CD14-positive monocyte (primary cell): ENCODE data around the gene ADGB. TPM values are rescaled to one million over a fixed set of nuclear protein-coding genes. Genes with fewer than 3 reads are reported as not detected.

ENCODE experiments used
- DNase-seq, 3 donors: peaks; one replicate each; pipeline ENCODE4 v3.0.0-alpha.2; 2011 to 2022
- H2AFZ ChIP-seq: 2 replicates; pipeline ENCODE4 v1.6.0; 2012; ENCODE audit warnings: mild to moderate bottlenecking, low read depth, low read length, inconsistent platforms; ENCODE audit not compliant: insufficient read depth, poor library complexity, severe bottlenecking
- H3K27ac ChIP-seq, 2 donors: 1 replicate in 1 of 2; 2 replicates in 1 of 2; pipeline ENCODE4 v1.5.1; 2012 to 2013; ENCODE audit warnings: low read length in 2 of 2, control low read depth in 1 of 2, inconsistent platforms in 1 of 2, low read depth in 1 of 2, mild to moderate bottlenecking in 1 of 2
- H3K27me3 ChIP-seq, 2 donors: one replicate each; pipeline versions ENCODE4 v1.6.0 to v1.6.1; 2011 to 2013; ENCODE audit warnings: low read length in 2 of 2; ENCODE audit not compliant: control insufficient read depth in 2 of 2, insufficient read depth in 2 of 2
- H3K36me3 ChIP-seq, 2 donors: replicated peaks in 1 of 2; 1 replicate in 1 of 2; 2 replicates in 1 of 2; pipeline versions ENCODE4 v1.5.1 to v1.6.1; 2012 to 2013; ENCODE audit warnings: low read length in 2 of 2, control low read depth in 1 of 2, inconsistent platforms in 1 of 2, mild to moderate bottlenecking in 1 of 2; ENCODE audit not compliant: insufficient read depth in 2 of 2, control insufficient read depth in 1 of 2
- H3K4me1 ChIP-seq, 2 donors: 1 replicate in 1 of 2; 2 replicates in 1 of 2; pipeline versions ENCODE4 v1.5.1 to v1.6.1; 2012 to 2013; ENCODE audit warnings: low read length in 2 of 2, control low read depth in 1 of 2, inconsistent platforms in 1 of 2, mild to moderate bottlenecking in 1 of 2, moderate library complexity in 1 of 2; ENCODE audit not compliant: insufficient read depth in 2 of 2, control insufficient read depth in 1 of 2
- H3K4me2 ChIP-seq: replicated peaks from 2 replicates; pipeline ENCODE3; 2012; ENCODE audit warnings: low read length, moderate library complexity, mild to moderate bottlenecking; ENCODE audit not compliant: poor library complexity, severe bottlenecking; ENCODE audit errors: extremely low read depth
- H3K4me3 ChIP-seq, 3 experiments: fragments of 200-600 bp in 1 of 3; sonication (generic) in 1 of 3; replicated peaks in 1 of 3; 1 replicate in 2 of 3; 2 replicates in 1 of 3; pipeline ENCODE4 v1.5.1; 2011 to 2013; ENCODE audit warnings: low read length in 3 of 3, mild to moderate bottlenecking in 3 of 3, control low read depth in 2 of 3, low read depth in 2 of 3, inconsistent platforms in 1 of 3, moderate library complexity in 1 of 3
- H3K79me2 ChIP-seq: 2 replicates; pipeline ENCODE4 v1.6.0; 2012; ENCODE audit warnings: mild to moderate bottlenecking, control low read depth, inconsistent platforms, low read length, moderate library complexity; ENCODE audit not compliant: insufficient read depth
- H3K9ac ChIP-seq: 2 replicates; pipeline ENCODE4 v1.6.0; 2017; ENCODE audit warnings: low read length, mild to moderate bottlenecking; ENCODE audit not compliant: insufficient read depth, poor library complexity, severe bottlenecking
- H3K9me3 ChIP-seq, 2 donors: replicated peaks in 1 of 2; 1 replicate in 1 of 2; 2 replicates in 1 of 2; pipeline versions ENCODE4 v1.5.1 to v1.6.1; 2012 to 2013; ENCODE audit warnings: low read length in 2 of 2, control low read depth in 1 of 2; ENCODE audit not compliant: control insufficient read depth in 1 of 2, insufficient read depth in 1 of 2
- H4K20me1 ChIP-seq: 2 replicates; pipeline ENCODE4 v1.6.0; 2012; ENCODE audit warnings: mild to moderate bottlenecking, low read length, control low read depth, moderate library complexity; ENCODE audit not compliant: insufficient read depth
- H3K27ac Mint-ChIP-seq, 7 donors: one replicate each; pipeline ENCODE4 v1.8.0; 2020; ENCODE audit warnings: mild to moderate bottlenecking in 7 of 7, mixed read lengths in 7 of 7, moderate library complexity in 6 of 7, inconsistent platforms in 2 of 7
- H3K27me3 Mint-ChIP-seq, 3 donors: one replicate each; pipeline ENCODE4 v1.8.0; 2021 to 2022; ENCODE audit warnings: low read depth in 3 of 3, mild to moderate bottlenecking in 3 of 3, mixed read lengths in 3 of 3, moderate library complexity in 3 of 3, inconsistent platforms in 1 of 3
- H3K36me3 Mint-ChIP-seq, 2 donors: one replicate each; pipeline ENCODE4 v1.8.0; 2020; ENCODE audit warnings: mixed read lengths in 2 of 2, inconsistent platforms in 1 of 2, mild to moderate bottlenecking in 1 of 2
- H3K4me1 Mint-ChIP-seq: one replicate; pipeline ENCODE4 v1.8.0; 2020; ENCODE audit warnings: mild to moderate bottlenecking, mixed read lengths
- H3K4me3 Mint-ChIP-seq, 2 donors: one replicate each; pipeline ENCODE4 v1.8.0; 2020; ENCODE audit warnings: mild to moderate bottlenecking in 2 of 2, mixed read lengths in 2 of 2, moderate library complexity in 1 of 2
- H3K9me3 Mint-ChIP-seq, 7 donors: one replicate each; pipeline ENCODE4 v1.8.0; 2020 to 2022; ENCODE audit warnings: mixed read lengths in 7 of 7, mild to moderate bottlenecking in 6 of 7, moderate library complexity in 6 of 7, inconsistent platforms in 2 of 7
- WGBS: methylation state at CpG from one replicate; pipeline ENCODE4 v1.1.5; 2013; ENCODE audit warnings: missing lambda C conversion rate; ENCODE audit not compliant: insufficient coverage; 5-methylcytosine and 5-hydroxymethylcytosine counted together
- intact Hi-C, 2 donors: fragments of 100-400 bp; cut with micrococcal nuclease; formaldehyde crosslinking; loops; one replicate each; pipeline versions ENCODE4 v1.15.0 to v1.15.1; 2023
- polyA plus RNA-seq, 3 donors: library from polyadenylated mRNA; depleted of rRNA in 1 of 3; unstranded in 2 of 3; stranded (reverse) in 1 of 3; fragments of 300-500 nt in 2 of 3; fragments of >200 nt in 1 of 3; fragmentation: Illumina TruSeq in 2 of 3; gene quantifications; 1 replicate in 2 of 3; 2 replicates in 1 of 3; pipeline ENCODE4 v1.2.3, GENCODE V29; 2012 to 2021
- TF ChIP-seq, protein P1 (sequence below): fragments of 200-600 bp; IDR thresholded peaks from one replicate; pipeline ENCODE4 v1.8.0; 2022; ENCODE audit warnings: antibody characterized with exemption, mild to moderate bottlenecking

ADGB gene
- polyA plus RNA-seq, 3 donors: 0.01 TPM; not detected in 2

GRCh38 chr6:146829792-146830565 is 231.2 kb downstream of the ADGB start:
- intact Hi-C loops: no loop called here
- H3K9ac ChIP-seq: no peak overlapping the region
- H3K4me1 ChIP-seq: no peaks in the 10 kb centered on the region
- WGBS: 90% methylated on average over 1 of the region's 1 CpG
- no peaks in the 10 kb centered on the region for H3K9me3 ChIP-seq
- H3K27me3 Mint-ChIP-seq: no peaks in the 10 kb centered on the region
- no peaks in the 10 kb centered on the region for H3K36me3 Mint-ChIP-seq
- no peak for DNase-seq
- no peaks in the 10 kb centered on the region for H3K36me3 ChIP-seq
- H3K4me1 Mint-ChIP-seq: no peaks in the 10 kb centered on the region
- TF ChIP-seq, protein P1, sequence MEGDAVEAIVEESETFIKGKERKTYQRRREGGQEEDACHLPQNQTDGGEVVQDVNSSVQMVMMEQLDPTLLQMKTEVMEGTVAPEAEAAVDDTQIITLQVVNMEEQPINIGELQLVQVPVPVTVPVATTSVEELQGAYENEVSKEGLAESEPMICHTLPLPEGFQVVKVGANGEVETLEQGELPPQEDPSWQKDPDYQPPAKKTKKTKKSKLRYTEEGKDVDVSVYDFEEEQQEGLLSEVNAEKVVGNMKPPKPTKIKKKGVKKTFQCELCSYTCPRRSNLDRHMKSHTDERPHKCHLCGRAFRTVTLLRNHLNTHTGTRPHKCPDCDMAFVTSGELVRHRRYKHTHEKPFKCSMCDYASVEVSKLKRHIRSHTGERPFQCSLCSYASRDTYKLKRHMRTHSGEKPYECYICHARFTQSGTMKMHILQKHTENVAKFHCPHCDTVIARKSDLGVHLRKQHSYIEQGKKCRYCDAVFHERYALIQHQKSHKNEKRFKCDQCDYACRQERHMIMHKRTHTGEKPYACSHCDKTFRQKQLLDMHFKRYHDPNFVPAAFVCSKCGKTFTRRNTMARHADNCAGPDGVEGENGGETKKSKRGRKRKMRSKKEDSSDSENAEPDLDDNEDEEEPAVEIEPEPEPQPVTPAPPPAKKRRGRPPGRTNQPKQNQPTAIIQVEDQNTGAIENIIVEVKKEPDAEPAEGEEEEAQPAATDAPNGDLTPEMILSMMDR: no peak
- no peak overlapping the region for H3K27ac Mint-ChIP-seq
- no peaks in the 10 kb centered on the region for H3K27me3 ChIP-seq
- no peak overlapping the region for H3K4me3 Mint-ChIP-seq
- peaks cover 0 to 3% (median 0%) of the 10 kb centered on the region in 7 donors for H3K9me3 Mint-ChIP-seq
- no peak overlapping the region for H2AFZ ChIP-seq
- H4K20me1 ChIP-seq: no peaks in the 10 kb centered on the region
- H3K79me2 ChIP-seq: no peaks in the 10 kb centered on the region
- H3K4me3 ChIP-seq: no peak overlapping the region
- no peak overlapping the region for H3K4me2 ChIP-seq
- H3K27ac ChIP-seq: no peak overlapping the region

DNA sequence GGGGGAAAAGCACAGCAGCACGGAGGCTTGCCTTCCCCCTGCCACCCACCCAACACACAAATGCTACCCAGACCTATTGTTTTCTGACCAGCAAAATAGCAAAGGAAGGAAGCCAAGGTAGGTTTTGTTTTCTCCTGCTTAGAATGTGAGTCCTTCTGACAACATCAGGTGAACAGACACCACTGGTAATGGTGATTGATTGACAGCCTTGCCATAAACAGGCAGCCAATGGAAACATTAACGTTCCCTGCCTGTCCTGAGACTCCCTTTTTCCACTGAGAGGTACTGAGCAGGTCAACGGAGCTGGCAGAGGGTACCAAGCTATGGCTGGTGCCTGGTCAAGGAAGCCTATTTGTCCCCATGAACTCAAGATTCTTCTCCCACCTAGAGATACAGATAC is 234.4 kb downstream of the ADGB start:
- no peaks in the 10 kb centered on the region for H3K4me1 Mint-ChIP-seq
- no peak for DNase-seq
- no peaks in the 10 kb centered on the region for H3K36me3 Mint-ChIP-seq
- no peak overlapping the region for H3K4me2 ChIP-seq
- no peak overlapping the region for H3K27ac Mint-ChIP-seq
- TF ChIP-seq, protein P1: no peak
- no peaks in the 10 kb centered on the region for H3K27me3 Mint-ChIP-seq
- H4K20me1 ChIP-seq: no peaks in the 10 kb centered on the region
- no peaks in the 10 kb centered on the region for H3K27me3 ChIP-seq
- 94% methylated on average over 2 of the region's 3 CpGs for WGBS
- H3K4me3 Mint-ChIP-seq: no peak overlapping the region
- H3K9me3 Mint-ChIP-seq: peaks cover 0 to 4% (median 0%) of the 10 kb centered on the region in 7 donors
- no peaks in the 10 kb centered on the region for H3K9me3 ChIP-seq
- no peak overlapping the region for H3K9ac ChIP-seq
- no peak overlapping the region for H3K27ac ChIP-seq
- no peak overlapping the region for H3K4me3 ChIP-seq
- no peak overlapping the region for H2AFZ ChIP-seq
- no peaks in the 10 kb centered on the region for H3K4me1 ChIP-seq
- intact Hi-C loops: no loop called here
- no peaks in the 10 kb centered on the region for H3K36me3 ChIP-seq
- H3K79me2 ChIP-seq: no peaks in the 10 kb centered on the region
